Nephron progenitor cell (in vitro differentiated cells): ENCODE results near the gene TMEM151B.

Experiments
- DNase-seq: peaks from one replicate; pipeline ENCODE4 v3.0.0; 2021
- H3K27ac Mint-ChIP-seq: 2 replicates; pipeline ENCODE4 v1.8.0; 2021; ENCODE audit warnings: mild to moderate bottlenecking, moderate library complexity, mixed read lengths
- H3K27me3 Mint-ChIP-seq: 2 replicates; pipeline ENCODE4 v1.8.0; 2021; ENCODE audit warnings: mild to moderate bottlenecking, low read depth, mixed read lengths; ENCODE audit not compliant: poor library complexity
- H3K36me3 Mint-ChIP-seq: 2 replicates; pipeline ENCODE4 v1.8.0; 2021; ENCODE audit warnings: low read depth, mixed read lengths
- H3K4me1 Mint-ChIP-seq: 2 replicates; pipeline ENCODE4 v1.8.0; 2021; ENCODE audit warnings: mixed read lengths
- H3K4me3 Mint-ChIP-seq: 2 replicates; pipeline ENCODE4 v1.8.0; 2021; ENCODE audit warnings: mild to moderate bottlenecking, moderate library complexity, mixed read lengths
- H3K9me3 Mint-ChIP-seq: 2 replicates; pipeline ENCODE4 v1.8.0; 2021; ENCODE audit warnings: mild to moderate bottlenecking, moderate library complexity, mixed read lengths
- TF ChIP-seq, protein P1 (sequence below): fragments of 200-600 bp; sonication (generic); IDR thresholded peaks from 2 replicates; pipeline ENCODE4 v1.5.0; 2021; ENCODE audit warnings: antibody characterized with exemption

The TMEM151B gene

DNA sequence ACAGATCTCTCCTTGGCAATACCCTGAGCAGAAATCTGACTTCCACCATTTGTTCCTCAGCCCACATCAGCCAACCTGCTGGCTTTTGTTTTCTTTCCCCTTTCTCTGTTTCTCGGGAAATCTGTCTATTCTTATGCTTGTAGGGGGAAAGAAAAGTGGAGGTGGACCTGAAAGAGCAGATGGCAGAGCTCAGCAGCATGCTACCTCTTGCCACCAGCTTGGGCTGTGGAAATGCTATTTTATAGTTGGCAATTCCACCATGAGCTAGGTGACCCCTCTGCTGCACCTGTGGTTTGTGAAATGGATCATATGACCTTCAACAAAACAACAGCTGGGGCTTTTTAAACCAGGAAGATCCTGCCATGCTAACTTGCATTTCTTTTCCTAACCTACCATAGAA lies 65.4 kb downstream of the TMEM151B start:
- DNase-seq: no peak
- peaks cover 6% of the 10 kb centered on the region for H3K27me3 Mint-ChIP-seq
- H3K36me3 Mint-ChIP-seq: no peaks in the 10 kb centered on the region
- TF ChIP-seq, protein P1, sequence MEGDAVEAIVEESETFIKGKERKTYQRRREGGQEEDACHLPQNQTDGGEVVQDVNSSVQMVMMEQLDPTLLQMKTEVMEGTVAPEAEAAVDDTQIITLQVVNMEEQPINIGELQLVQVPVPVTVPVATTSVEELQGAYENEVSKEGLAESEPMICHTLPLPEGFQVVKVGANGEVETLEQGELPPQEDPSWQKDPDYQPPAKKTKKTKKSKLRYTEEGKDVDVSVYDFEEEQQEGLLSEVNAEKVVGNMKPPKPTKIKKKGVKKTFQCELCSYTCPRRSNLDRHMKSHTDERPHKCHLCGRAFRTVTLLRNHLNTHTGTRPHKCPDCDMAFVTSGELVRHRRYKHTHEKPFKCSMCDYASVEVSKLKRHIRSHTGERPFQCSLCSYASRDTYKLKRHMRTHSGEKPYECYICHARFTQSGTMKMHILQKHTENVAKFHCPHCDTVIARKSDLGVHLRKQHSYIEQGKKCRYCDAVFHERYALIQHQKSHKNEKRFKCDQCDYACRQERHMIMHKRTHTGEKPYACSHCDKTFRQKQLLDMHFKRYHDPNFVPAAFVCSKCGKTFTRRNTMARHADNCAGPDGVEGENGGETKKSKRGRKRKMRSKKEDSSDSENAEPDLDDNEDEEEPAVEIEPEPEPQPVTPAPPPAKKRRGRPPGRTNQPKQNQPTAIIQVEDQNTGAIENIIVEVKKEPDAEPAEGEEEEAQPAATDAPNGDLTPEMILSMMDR: no peak
- H3K9me3 Mint-ChIP-seq: no peaks in the 10 kb centered on the region
- peaks cover 42% of the 10 kb centered on the region for H3K4me1 Mint-ChIP-seq
- H3K4me3 Mint-ChIP-seq: no peak overlapping the region
- H3K27ac Mint-ChIP-seq: no peak overlapping the region

DNA sequence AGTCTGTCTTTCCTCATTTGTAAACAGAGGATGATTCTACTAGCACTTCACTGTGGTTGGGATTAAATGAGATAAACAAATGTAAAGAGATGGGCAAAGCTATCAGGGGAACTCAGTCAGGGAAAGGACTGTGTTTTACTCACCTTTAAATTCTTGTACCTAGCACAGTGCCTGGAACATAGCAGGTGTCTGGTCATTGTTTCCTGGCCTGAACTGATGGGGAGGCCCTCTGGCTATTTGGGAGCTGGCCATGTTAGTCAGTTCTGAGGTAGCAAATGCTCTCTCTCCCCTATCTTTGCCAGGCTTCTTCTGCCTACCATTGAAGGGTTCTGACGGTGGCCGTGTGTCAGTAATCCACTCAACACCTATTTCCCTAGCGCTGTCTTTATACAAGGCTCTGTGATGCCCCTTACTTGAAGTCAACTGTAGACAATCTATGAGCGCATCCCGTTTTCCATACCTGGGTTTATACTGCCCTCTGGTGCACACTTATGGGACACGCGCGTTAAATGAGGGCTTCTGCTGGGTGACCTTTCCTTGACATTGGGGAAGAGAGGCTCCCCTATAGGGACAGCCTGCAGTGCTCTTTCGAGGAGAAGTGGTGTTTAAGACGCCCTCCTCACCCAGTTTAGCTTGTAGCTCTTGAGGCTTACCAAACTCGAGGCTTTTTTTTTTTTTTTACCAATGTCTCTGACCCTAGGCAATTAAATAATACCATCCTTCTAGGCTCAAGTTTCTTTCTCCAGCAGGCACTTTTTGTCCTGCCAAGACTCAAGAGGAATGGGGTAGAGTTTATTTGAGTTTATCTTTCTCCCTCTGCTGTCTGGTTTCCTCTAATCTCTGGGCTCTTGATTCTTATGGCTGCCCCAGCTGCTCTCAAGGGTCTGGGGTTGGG lies 68.2 kb downstream of the TMEM151B start:
- TF ChIP-seq, protein P1: peak; percentile 76
- Mint-ChIP-seq H3K36me3 (no peaks in the 10 kb centered on the region), H3K27ac (no peak overlapping the region), H3K27me3 (peaks cover 14% of the 10 kb centered on the region), H3K4me3 (no peak overlapping the region), H3K4me1 (peaks cover 53% of the 10 kb centered on the region), H3K9me3 (no peaks in the 10 kb centered on the region)
- DNase-seq: peak; percentile 70

DNA sequence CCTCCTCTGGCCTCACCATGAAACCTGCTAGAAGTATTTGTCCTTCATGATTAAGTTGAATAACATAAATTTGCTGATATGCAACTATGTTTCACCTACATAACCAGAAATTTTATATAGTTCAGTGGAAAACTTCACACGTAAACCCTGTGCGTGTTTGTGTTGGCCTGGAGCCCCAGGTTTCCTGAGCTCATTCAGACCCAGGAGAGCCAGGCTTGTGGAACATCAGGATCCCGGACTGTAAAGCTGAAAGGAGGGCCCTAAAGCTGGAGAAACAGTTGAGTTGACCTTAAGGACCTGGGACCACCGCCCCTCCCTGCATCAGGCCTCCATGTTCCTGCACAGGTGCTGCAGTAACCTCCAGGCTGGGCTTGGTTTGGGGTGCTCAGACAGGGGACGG lies 69.1 kb downstream of the TMEM151B start:
- no peak for DNase-seq
- no peak overlapping the region for H3K4me3 Mint-ChIP-seq
- peaks cover 18% of the 10 kb centered on the region for H3K27me3 Mint-ChIP-seq
- H3K9me3 Mint-ChIP-seq: no peaks in the 10 kb centered on the region
- H3K36me3 Mint-ChIP-seq: no peaks in the 10 kb centered on the region
- H3K27ac Mint-ChIP-seq: no peak overlapping the region
- TF ChIP-seq, protein P1: no peak
- H3K4me1 Mint-ChIP-seq: peaks cover 61% of the 10 kb centered on the region

DNA sequence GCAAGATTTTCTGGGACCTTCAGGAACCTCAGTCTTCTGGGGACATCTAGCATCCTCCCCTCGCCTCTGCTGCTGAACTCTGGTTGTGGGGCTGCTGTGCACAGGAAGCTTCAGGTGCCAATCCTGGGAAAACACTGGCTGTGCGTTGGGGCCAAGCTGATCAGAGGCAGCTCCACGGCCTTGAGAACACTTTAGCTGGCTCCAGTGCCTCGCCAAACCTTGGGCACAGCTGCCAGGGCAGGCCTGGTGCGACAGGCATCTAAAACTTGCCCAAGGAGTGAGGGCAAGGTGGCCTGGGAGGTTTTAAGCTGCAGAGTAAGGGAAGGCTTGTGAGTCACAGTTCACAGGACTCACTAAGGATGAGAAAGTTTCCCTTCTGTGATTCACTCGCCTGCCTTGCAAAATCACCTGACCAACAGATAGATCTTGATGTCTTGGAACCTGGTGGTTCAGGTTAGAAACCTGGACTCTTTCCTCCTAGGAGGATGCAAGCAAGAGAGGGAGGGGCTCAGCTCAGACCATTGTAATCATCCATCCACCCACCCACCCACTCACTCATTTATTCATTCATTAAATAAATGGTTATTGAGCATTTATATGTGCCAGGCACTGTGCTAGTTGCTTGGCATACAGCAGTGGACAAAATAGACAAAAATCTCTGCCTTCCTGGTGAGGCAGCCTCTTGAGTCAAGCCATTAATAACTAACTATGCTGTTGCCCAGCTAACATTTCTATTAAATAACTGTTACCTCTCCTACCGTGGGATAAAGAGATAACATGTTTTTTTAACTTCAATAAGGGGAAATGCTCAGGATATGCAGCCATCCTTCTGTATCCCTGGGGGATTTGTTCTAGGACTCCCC lies 69.7 kb downstream of the TMEM151B start:
- DNase-seq: no peak
- Mint-ChIP-seq H3K4me1 (peaks cover 68% of the 10 kb centered on the region), H3K36me3 (no peaks in the 10 kb centered on the region), H3K4me3 (no peak overlapping the region), H3K9me3 (no peaks in the 10 kb centered on the region), H3K27ac (no peak overlapping the region), H3K27me3 (peaks cover 22% of the 10 kb centered on the region)
- TF ChIP-seq, protein P1: no peak

DNA sequence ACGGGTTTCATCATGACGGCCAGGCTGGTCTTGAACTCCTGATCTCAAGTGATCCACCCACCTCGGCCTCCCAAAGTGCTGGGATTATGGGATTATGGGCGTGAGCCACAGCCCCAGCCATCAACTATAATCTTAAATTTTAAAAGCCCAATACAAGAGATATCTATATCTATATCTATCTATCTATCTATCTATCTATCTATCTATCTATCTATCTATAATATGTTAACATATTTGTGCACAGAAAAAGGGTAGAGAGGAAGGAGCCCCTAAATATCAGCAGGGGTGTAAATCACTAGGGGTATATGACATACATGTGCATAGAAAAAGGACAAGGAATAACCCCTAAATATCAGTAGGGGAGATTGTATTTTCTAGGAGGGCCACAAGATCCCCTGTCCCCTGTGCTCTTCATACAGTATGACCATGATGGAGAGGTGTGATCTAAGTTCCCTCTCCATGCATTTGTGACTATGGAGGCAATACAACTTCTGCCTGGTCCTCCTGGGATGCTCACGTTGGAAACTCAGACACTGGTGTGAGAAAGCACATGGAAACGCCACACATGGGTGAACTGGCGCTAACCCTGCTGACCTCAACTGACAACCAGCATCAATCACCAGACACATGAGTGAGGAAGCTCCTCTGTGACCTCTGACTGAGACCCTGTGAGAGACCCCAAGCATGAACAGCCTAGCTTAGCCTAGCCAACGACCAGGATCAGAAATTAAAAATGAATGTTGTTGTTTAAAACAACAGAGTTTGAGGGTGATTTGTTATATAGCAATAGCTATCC lies 71.0 kb downstream of the TMEM151B start:
- H3K4me1 Mint-ChIP-seq: peaks cover 69% of the 10 kb centered on the region
- peak; percentile 79 for DNase-seq
- no peaks in the 10 kb centered on the region for H3K36me3 Mint-ChIP-seq
- H3K27ac Mint-ChIP-seq: peak overlapping the region; percentile 97
- H3K9me3 Mint-ChIP-seq: no peaks in the 10 kb centered on the region
- H3K4me3 Mint-ChIP-seq: peak overlapping the region; percentile 72
- TF ChIP-seq, protein P1: no peak
- H3K27me3 Mint-ChIP-seq: peaks cover 18% of the 10 kb centered on the region
